ENCODE results near the gene PRDM11. TPM values are rescaled to one million over a fixed set of nuclear protein-coding genes. Genes with fewer than 3 reads are reported as not detected.

The PRDM11 gene
- total and polyA plus RNA-seq, 4 donors: 3.7 to 35.1 (median 14.1) TPM

GRCh38 chr11:45184640-45185039 is 38.2 kb downstream of the PRDM11 start:
- Histone ChIP-seq H3K36me3 (ENCODE audit: control insufficient read depth in 4 of 4, insufficient read depth in 4 of 4, low read length in 4 of 4) (peaks cover 2 to 42% (median 28%) of the 10 kb centered on the region in 4 donors), H3K27me3 (ENCODE audit: control insufficient read depth in 3 of 3, insufficient read depth in 3 of 3, low read length in 2 of 3) (no peaks in the 10 kb centered on the region), H3K27ac (ENCODE audit: low read depth in 1 of 2, low read length in 1 of 2) (no peak overlapping the region), H3K4me3 (no peak overlapping the region), H3K9me3 (ENCODE audit: control insufficient read depth in 4 of 4, insufficient read depth in 3 of 4, low read length in 3 of 4) (no peaks in the 10 kb centered on the region), H3K4me1 (ENCODE audit: control insufficient read depth in 5 of 5, insufficient read depth in 5 of 5, low read length in 5 of 5) (peaks cover 0 to 24% (median 2%) of the 10 kb centered on the region in 5 donors), H3K9ac (ENCODE audit: insufficient read depth in 1 of 2, low read length in 2 of 2) (no peak overlapping the region)
- no peak for TF ChIP-seq CTCF (IDR thresholded peaks at IDR 0.05; ENCODE audit: control extremely low read depth, extremely low read depth)
- WGBS, 2 donors: 96 to 100% methylated on average over 2 of the region's 2 CpGs
- DNase-seq: no peak
- no peak for ATAC-seq (ENCODE audit: insufficient read depth, low FRiP score)

- Histone ChIP-seq H3K4me3 (no peak overlapping the region), H3K27me3 (ENCODE audit: control insufficient read depth in 3 of 3, insufficient read depth in 3 of 3, low read length in 2 of 3) (no peaks in the 10 kb centered on the region), H3K36me3 (ENCODE audit: control insufficient read depth in 4 of 4, insufficient read depth in 4 of 4, low read length in 4 of 4) (peaks cover 2 to 49% (median 30%) of the 10 kb centered on the region in 4 donors), H3K4me1 (ENCODE audit: control insufficient read depth in 5 of 5, insufficient read depth in 5 of 5, low read length in 5 of 5) (peaks cover 0 to 18% (median 2%) of the 10 kb centered on the region in 5 donors), H3K27ac (ENCODE audit: low read depth in 1 of 2, low read length in 1 of 2) (no peak overlapping the region), H3K9me3 (ENCODE audit: control insufficient read depth in 4 of 4, insufficient read depth in 3 of 4, low read length in 3 of 4) (no peaks in the 10 kb centered on the region), H3K9ac (ENCODE audit: insufficient read depth in 1 of 2, low read length in 2 of 2) (no peak overlapping the region)
- DNase-seq (no peak), ATAC-seq (ENCODE audit: insufficient read depth, low FRiP score) (no peak)
- no peak for TF ChIP-seq CTCF (IDR thresholded peaks at IDR 0.05; ENCODE audit: control extremely low read depth, extremely low read depth)
Observed at GRCh38 chr11:45185228-45185729, 38.8 kb downstream of the PRDM11 start.

GRCh38 chr11:45187375-45187774 is 40.9 kb downstream of the PRDM11 start:
- H3K9me3 ChIP-seq (ENCODE audit: control insufficient read depth in 4 of 4, insufficient read depth in 3 of 4, low read length in 3 of 4): no peaks in the 10 kb centered on the region
- H3K27me3 ChIP-seq (ENCODE audit: control insufficient read depth in 3 of 3, insufficient read depth in 3 of 3, low read length in 2 of 3): no peaks in the 10 kb centered on the region
- TF ChIP-seq CTCF (IDR thresholded peaks at IDR 0.05; ENCODE audit: control extremely low read depth, extremely low read depth): no peak
- no peak for ATAC-seq (ENCODE audit: insufficient read depth, low FRiP score)
- peaks cover 5 to 60% (median 39%) of the 10 kb centered on the region in 4 donors for H3K36me3 ChIP-seq (ENCODE audit: control insufficient read depth in 4 of 4, insufficient read depth in 4 of 4, low read length in 4 of 4)
- H3K9ac ChIP-seq (ENCODE audit: insufficient read depth in 1 of 2, low read length in 2 of 2): no peak overlapping the region
- DNase-seq: no peak
- peaks cover 0 to 4% (median 0%) of the 10 kb centered on the region in 5 donors for H3K4me1 ChIP-seq (ENCODE audit: control insufficient read depth in 5 of 5, insufficient read depth in 5 of 5, low read length in 5 of 5)
- 97 to 100% methylated on average over 3 of the region's 3 CpGs for WGBS, 2 donors
- no peak overlapping the region for H3K27ac ChIP-seq (ENCODE audit: low read depth in 1 of 2, low read length in 1 of 2)
- no peak overlapping the region for H3K4me3 ChIP-seq

GRCh38 chr11:45188127-45188526 is 41.7 kb downstream of the PRDM11 start:
- no peak overlapping the region for H3K27ac ChIP-seq (ENCODE audit: low read depth in 1 of 2, low read length in 1 of 2)
- no peaks in the 10 kb centered on the region for H3K27me3 ChIP-seq (ENCODE audit: control insufficient read depth in 3 of 3, insufficient read depth in 3 of 3, low read length in 2 of 3)
- H3K4me1 ChIP-seq (ENCODE audit: control insufficient read depth in 5 of 5, insufficient read depth in 5 of 5, low read length in 5 of 5): peaks cover 0 to 5% (median 0%) of the 10 kb centered on the region in 5 donors
- WGBS, 2 donors: 97 to 98% methylated on average over 3 of the region's 3 CpGs
- no peaks in the 10 kb centered on the region for H3K9me3 ChIP-seq (ENCODE audit: control insufficient read depth in 4 of 4, insufficient read depth in 3 of 4, low read length in 3 of 4)
- no peak overlapping the region for H3K4me3 ChIP-seq
- H3K36me3 ChIP-seq (ENCODE audit: control insufficient read depth in 4 of 4, insufficient read depth in 4 of 4, low read length in 4 of 4): peaks cover 5 to 56% (median 37%) of the 10 kb centered on the region in 4 donors
- TF ChIP-seq CTCF (IDR thresholded peaks at IDR 0.05; ENCODE audit: control extremely low read depth, extremely low read depth): no peak
- DNase-seq: no peak
- no peak for ATAC-seq (ENCODE audit: insufficient read depth, low FRiP score)
- no peak overlapping the region for H3K9ac ChIP-seq (ENCODE audit: insufficient read depth in 1 of 2, low read length in 2 of 2)
